GM12892 (cell line): ENCODE data around the gene KLHL26.

ENCODE experiments used
- POLR2A ChIP-seq: IDR thresholded peaks from 2 replicates; pipeline ENCODE4 v1.6.1; 2011; ENCODE audit warnings: low read depth, low read length, control low read depth
- POLR2AphosphoS5 ChIP-seq: IDR thresholded peaks from 2 replicates; pipeline ENCODE4 v1.6.1; 2011; ENCODE audit warnings: low read depth, low read length, control low read depth
- TAF1 ChIP-seq: IDR thresholded peaks from 2 replicates; pipeline ENCODE4 v1.6.1; 2011; ENCODE audit warnings: low read depth, mild to moderate bottlenecking, control low read depth, low read length, borderline replicate concordance

- TF ChIP-seq TAF1 (no peak), POLR2A (no peak), POLR2AphosphoS5 (no peak)
These were observed 35.2 kb downstream of the KLHL26 start for GRCh38 chr19:18672044-18672451.
